Nephron (organoid): Measurements from ENCODE around the gene MCEMP1.
A peak's percentile ranks its signal among the peaks of the same experiment; 100 is the strongest.

Source experiments
- H3K27ac Mint-ChIP-seq, 3 experiments: 2 replicates each; pipeline ENCODE4 v1.8.0; 2020; ENCODE audit warnings: mixed read lengths in 3 of 3, mild to moderate bottlenecking in 2 of 3, moderate library complexity in 1 of 3
- H3K27me3 Mint-ChIP-seq: 2 replicates; pipeline ENCODE4 v1.8.0; 2021; ENCODE audit warnings: low read depth, mild to moderate bottlenecking, moderate library complexity, mixed read lengths
- H3K36me3 Mint-ChIP-seq: 2 replicates; pipeline ENCODE4 v1.8.0; 2020; ENCODE audit warnings: low read depth, mixed read lengths
- H3K4me1 Mint-ChIP-seq: 2 replicates; pipeline ENCODE4 v1.8.0; 2020; ENCODE audit warnings: mixed read lengths
- H3K4me3 Mint-ChIP-seq, 3 experiments: 2 replicates each; pipeline ENCODE4 v1.8.0; 2020; ENCODE audit warnings: mild to moderate bottlenecking in 3 of 3, mixed read lengths in 3 of 3, moderate library complexity in 2 of 3
- H3K9me3 Mint-ChIP-seq: 2 replicates; pipeline ENCODE4 v1.8.0; 2020; ENCODE audit warnings: mixed read lengths
- TF ChIP-seq, protein P1 (sequence below), 3 experiments: fragments of 200-600 bp; sonication (generic); IDR thresholded peaks; one replicate each; pipeline ENCODE4 v1.5.0; 2021; ENCODE audit warnings: antibody characterized with exemption in 3 of 3; ENCODE audit not compliant: unreplicated experiment in 3 of 3

The MCEMP1 gene, protein sequence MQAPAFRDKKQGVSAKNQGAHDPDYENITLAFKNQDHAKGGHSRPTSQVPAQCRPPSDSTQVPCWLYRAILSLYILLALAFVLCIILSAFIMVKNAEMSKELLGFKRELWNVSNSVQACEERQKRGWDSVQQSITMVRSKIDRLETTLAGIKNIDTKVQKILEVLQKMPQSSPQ

DNA sequence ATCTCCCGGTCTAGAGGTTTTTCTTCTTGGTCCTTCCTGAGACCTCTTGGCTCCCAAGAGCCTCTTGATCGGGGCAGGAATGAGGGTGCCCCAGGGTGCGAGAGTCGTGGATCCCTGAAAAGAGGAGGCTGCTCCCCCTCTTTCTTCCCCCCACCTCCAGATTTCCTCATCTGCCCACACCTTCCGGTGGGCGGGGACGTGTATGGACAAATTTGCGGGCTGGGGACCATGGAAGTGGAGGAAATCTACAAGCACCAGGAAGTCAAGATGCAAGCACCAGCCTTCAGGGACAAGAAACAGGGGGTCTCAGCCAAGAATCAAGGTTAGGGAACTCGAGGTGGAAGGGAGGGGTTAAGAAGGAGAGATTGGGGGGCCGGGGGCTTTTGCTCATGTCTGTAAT, at the start of gene MCEMP1:
Gene MCEMP1 (plus strand): TSS at position 237 of the 400 bp plus-strand sequence. CDS start 31 bp downstream, at position 268.
- no peaks in the 10 kb centered on the region for H3K36me3 Mint-ChIP-seq
- H3K27ac Mint-ChIP-seq, result no peak within 1 kb of the TSS
- peak within 1 kb of the TSS in 2 of 3 experiments; percentile 64 to 67 for H3K4me3 Mint-ChIP-seq
- TF ChIP-seq, protein P1, sequence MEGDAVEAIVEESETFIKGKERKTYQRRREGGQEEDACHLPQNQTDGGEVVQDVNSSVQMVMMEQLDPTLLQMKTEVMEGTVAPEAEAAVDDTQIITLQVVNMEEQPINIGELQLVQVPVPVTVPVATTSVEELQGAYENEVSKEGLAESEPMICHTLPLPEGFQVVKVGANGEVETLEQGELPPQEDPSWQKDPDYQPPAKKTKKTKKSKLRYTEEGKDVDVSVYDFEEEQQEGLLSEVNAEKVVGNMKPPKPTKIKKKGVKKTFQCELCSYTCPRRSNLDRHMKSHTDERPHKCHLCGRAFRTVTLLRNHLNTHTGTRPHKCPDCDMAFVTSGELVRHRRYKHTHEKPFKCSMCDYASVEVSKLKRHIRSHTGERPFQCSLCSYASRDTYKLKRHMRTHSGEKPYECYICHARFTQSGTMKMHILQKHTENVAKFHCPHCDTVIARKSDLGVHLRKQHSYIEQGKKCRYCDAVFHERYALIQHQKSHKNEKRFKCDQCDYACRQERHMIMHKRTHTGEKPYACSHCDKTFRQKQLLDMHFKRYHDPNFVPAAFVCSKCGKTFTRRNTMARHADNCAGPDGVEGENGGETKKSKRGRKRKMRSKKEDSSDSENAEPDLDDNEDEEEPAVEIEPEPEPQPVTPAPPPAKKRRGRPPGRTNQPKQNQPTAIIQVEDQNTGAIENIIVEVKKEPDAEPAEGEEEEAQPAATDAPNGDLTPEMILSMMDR (IDR thresholded peaks at IDR 0.05; ENCODE audit: unreplicated experiment in 3 of 3), result no peak
- H3K27me3 Mint-ChIP-seq, result peaks cover 47% of the 10 kb centered on the region
- H3K9me3 Mint-ChIP-seq, result peaks cover 6% of the 10 kb centered on the region
- H3K4me1 Mint-ChIP-seq, result peaks cover 13% of the 10 kb centered on the region

DNA sequence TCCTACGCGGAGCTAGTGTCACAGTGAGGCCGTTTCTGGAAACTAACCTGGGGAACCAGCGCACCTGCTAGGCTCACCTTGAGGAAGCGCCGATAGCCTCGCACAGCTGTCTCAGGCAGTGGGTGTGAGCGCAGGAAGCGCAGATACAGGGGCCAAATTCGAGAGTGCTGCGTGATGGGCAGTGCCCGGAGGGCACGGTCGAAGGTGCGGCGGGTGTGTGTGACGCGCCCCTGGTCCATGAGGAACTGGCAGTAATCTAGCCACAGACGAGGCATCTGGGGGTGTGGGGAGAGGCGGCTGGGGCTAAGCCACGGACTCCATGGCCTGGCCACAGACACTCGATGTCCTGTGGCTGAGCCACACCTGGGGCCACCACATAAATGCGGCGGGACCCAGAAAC, 49.7 kb upstream of the MCEMP1 start:
- no peaks in the 10 kb centered on the region for H3K9me3 Mint-ChIP-seq

DNA sequence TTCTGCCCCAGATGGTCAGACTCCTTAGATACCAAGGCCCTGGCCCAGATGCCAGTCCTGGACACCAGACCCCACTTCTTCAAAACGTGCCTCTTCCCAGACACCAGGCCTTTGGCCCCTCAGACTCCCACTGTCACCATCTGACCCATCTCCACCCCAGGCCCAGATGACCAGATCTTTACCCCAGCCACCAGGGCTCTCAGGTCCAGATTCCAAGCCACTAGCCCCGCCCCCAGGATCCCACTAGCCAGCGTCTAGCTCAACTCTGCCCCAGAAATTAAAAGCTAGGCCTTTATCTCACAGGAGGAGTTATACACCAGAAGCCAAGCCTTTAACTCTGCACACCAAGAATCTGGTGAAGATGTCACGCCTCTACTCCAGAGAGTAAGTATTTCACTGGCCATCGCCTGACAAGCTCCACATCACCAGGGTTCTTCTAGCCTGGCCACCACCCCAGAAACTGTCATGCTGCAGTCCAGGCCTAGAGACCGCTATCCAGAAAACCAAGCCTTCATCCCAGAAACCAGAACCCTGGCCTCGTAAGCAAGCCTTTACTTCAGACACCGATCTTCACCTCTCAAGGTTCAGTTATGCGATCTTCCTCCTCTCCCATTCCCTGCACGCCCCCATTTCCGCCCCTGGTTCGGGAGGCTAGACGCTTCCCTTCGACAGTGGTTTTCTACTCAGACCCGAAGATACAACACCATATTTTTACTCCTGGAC, 48.1 kb upstream of the MCEMP1 start:
- Mint-ChIP-seq H3K9me3 (no peaks in the 10 kb centered on the region), H3K27me3 (no peaks in the 10 kb centered on the region), H3K36me3 (peaks cover 8% of the 10 kb centered on the region), H3K4me3 (peak overlapping the region; percentile 91 to 95 (median 94)), H3K27ac (peak overlapping the region; percentile 65 to 92 (median 88)), H3K4me1 (peaks cover 21% of the 10 kb centered on the region)
- TF ChIP-seq, protein P1 (IDR thresholded peaks at IDR 0.05; ENCODE audit: unreplicated experiment in 3 of 3), result no peak

More for the DNA sequence above, 49.7 kb upstream of the MCEMP1 start:
- Mint-ChIP-seq H3K27ac (no peak overlapping the region), H3K4me1 (peaks cover 21% of the 10 kb centered on the region), H3K36me3 (peaks cover 16% of the 10 kb centered on the region), H3K27me3 (no peaks in the 10 kb centered on the region), H3K4me3 (peak overlapping the region; percentile 51 to 95 (median 94))
- TF ChIP-seq, protein P1 (IDR thresholded peaks at IDR 0.05; ENCODE audit: unreplicated experiment in 3 of 3), result no peak

DNA sequence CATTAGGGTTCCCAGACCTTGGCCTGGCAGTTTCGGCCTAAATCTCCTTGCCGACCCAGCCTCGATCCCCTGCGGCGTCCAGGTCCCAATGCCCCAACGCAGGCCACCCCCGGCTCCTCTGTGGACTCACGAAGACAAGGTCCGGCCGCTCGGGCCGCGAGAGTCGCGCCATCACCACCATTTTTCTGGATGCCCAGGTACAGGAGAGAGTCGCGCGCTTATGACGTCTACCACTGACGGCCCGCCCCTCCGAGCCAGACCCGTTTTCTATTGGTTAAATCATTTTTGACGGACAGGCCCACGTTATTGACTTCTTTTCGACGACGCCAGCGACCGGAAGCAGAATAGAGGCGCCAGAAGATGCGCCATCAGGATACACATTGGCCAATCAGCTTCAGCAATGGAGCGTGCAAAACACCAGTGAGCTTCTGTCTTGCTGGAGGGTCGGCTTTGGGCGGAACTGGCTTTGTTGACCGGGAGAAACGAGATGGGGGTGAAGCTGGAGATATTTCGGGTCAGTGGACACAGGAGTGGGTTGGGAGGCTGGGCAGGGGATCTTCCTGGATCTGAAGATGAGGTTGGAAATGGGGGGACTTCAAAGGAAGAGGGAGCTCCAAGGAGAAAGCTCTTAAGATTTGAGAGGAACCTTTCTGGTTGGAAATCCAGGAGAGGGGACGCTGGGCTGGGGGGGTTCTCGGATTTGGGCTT, 47.4 kb upstream of the MCEMP1 start, which contains the start of the genes PET100 and XAB2:
Gene PET100 (plus strand): TSS at position 447 of the 708 bp plus-strand sequence. CDS start 41 bp downstream, at position 488.
Gene XAB2 (minus strand): TSS at position 199 of the 708 bp plus-strand sequence. CDS start 18 bp downstream, at position 181.
- H3K27me3 Mint-ChIP-seq, result no peaks in the 10 kb centered on the region
- H3K36me3 Mint-ChIP-seq, result peaks cover 8% of the 10 kb centered on the region
- H3K4me3 Mint-ChIP-seq, result peak within 1 kb of the TSS; percentile 91 to 95 (median 94)

DNA sequence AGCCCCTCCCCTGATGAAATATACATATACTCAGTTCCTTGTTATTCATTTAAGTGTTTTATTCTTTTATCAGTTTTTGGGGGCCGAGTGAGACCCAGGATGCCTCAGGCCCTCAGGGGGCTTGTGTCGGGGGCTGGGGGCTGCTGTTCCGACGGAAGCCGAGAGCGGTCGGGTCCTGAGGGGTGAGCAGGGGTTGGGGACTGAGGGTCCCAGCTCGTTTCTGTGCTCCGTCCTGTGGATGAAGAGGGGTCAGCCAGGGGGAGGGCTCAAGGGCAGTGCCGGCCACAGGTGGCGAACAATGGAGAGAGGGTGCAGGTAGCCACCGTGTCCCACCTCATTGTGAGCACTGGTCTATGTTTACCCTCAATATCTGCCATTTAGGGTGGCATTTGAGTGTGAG, 45.3 kb upstream of the MCEMP1 start:
- peak overlapping the region; percentile 39 to 63 (median 63) for H3K4me3 Mint-ChIP-seq
- H3K27ac Mint-ChIP-seq, result no peak overlapping the region
- TF ChIP-seq, protein P1 (IDR thresholded peaks at IDR 0.05; ENCODE audit: unreplicated experiment in 3 of 3), result no peak
- H3K36me3 Mint-ChIP-seq, result peaks cover 7% of the 10 kb centered on the region
- H3K9me3 Mint-ChIP-seq, result no peaks in the 10 kb centered on the region
- peaks cover 21% of the 10 kb centered on the region for H3K4me1 Mint-ChIP-seq
- H3K27me3 Mint-ChIP-seq, result peaks cover 17% of the 10 kb centered on the region

More for the DNA sequence above, 47.4 kb upstream of the MCEMP1 start, which contains the start of the genes PET100 and XAB2:
- TF ChIP-seq, protein P1 (IDR thresholded peaks at IDR 0.05; ENCODE audit: unreplicated experiment in 3 of 3), result no peak
- Mint-ChIP-seq H3K9me3 (no peaks in the 10 kb centered on the region), H3K4me1 (peaks cover 21% of the 10 kb centered on the region), H3K27ac (peak within 1 kb of the TSS; percentile 65 to 92 (median 88))
